HEK293T (cell line): ENCODE measurements around the gene IL1B.

ENCODE experiments used
- CTCF ChIA-PET: fragments of 350-600 bp; formaldehyde crosslinking; extraction: SDS; loops from one replicate; lab custom pipeline; 2021; ENCODE audit warnings: antibody characterized with exemption, inconsistent platforms; lab: Yijun Ruan, JAX
- POLR2A ChIA-PET: fragments of 350-600 bp; formaldehyde crosslinking; extraction: SDS; loops from one replicate; lab custom pipeline; 2020; ENCODE audit warnings: antibody characterized with exemption, inconsistent platforms; lab: Yijun Ruan, JAX
- DNase-seq: peaks from one replicate; pipeline ENCODE4 v3.0.0; 2012; ENCODE audit warnings: mixed read lengths; ENCODE audit errors: extremely low spot score
- ARNT ChIP-seq: fragments of 450-650 bp; IDR thresholded peaks from 2 replicates; pipeline ENCODE4 v1.6.1; 2017; ENCODE audit warnings: mild to moderate bottlenecking
- BHLHE40 ChIP-seq: fragments of 450-650 bp; IDR thresholded peaks from 2 replicates; pipeline ENCODE4 v1.6.1; 2016; ENCODE audit warnings: mild to moderate bottlenecking, moderate library complexity, borderline replicate concordance
- CTBP1 ChIP-seq: fragments of 450-650 bp; IDR thresholded peaks from 2 replicates; pipeline ENCODE4 v1.6.1; 2016; ENCODE audit warnings: borderline replicate concordance
- ELF4 ChIP-seq: fragments of 450-650 bp; IDR thresholded peaks from 2 replicates; pipeline ENCODE4 v1.6.1; 2017; ENCODE audit warnings: antibody characterized with exemption
- FOXA1 ChIP-seq: fragments of 450-650 bp; IDR thresholded peaks from 2 replicates; pipeline ENCODE4 v1.6.1; 2016; ENCODE audit warnings: mild to moderate bottlenecking
- FOXK2 ChIP-seq: fragments of 450-650 bp; IDR thresholded peaks from 2 replicates; pipeline ENCODE4 v1.6.1; 2016; ENCODE audit warnings: mild to moderate bottlenecking
- FOXM1 ChIP-seq: fragments of 450-650 bp; IDR thresholded peaks from 2 replicates; pipeline ENCODE4 v1.6.1; 2017; ENCODE audit warnings: mild to moderate bottlenecking, borderline replicate concordance
- HDGF ChIP-seq: fragments of 450-650 bp; IDR thresholded peaks from 2 replicates; pipeline ENCODE4 v1.6.1; 2017; ENCODE audit warnings: antibody characterized with exemption, borderline replicate concordance
- L3MBTL2 ChIP-seq: fragments of 450-650 bp; conservative IDR thresholded peaks from 2 replicates; pipeline ENCODE4 v1.6.1; 2016; ENCODE audit warnings: mild to moderate bottlenecking
- LEF1 ChIP-seq: fragments of 450-650 bp; IDR thresholded peaks from 2 replicates; pipeline ENCODE4 v1.6.1; 2017; ENCODE audit warnings: mild to moderate bottlenecking, borderline replicate concordance
- NFRKB ChIP-seq: fragments of 450-650 bp; IDR thresholded peaks from 2 replicates; pipeline ENCODE4 v1.6.1; 2016; ENCODE audit warnings: mild to moderate bottlenecking, moderate library complexity
- PKNOX1 ChIP-seq: fragments of 450-650 bp; IDR thresholded peaks from 2 replicates; pipeline ENCODE4 v1.6.1; 2016
- SP1 ChIP-seq: fragments of 450-650 bp; IDR thresholded peaks from 2 replicates; pipeline ENCODE4 v1.6.1; 2017
- SUZ12 ChIP-seq: fragments of 450-650 bp; IDR thresholded peaks from 2 replicates; pipeline ENCODE4 v1.6.1; 2016; ENCODE audit warnings: mild to moderate bottlenecking
- TARDBP ChIP-seq: fragments of 450-650 bp; IDR thresholded peaks from 2 replicates; pipeline ENCODE4 v1.6.1; 2016
- ZNF384 ChIP-seq: fragments of 450-650 bp; IDR thresholded peaks from 2 replicates; pipeline ENCODE4 v1.6.1; 2016

Gene IL1B

GRCh38 chr2:112831946-112832840 is 4.4 kb downstream of the IL1B start:
- TF ChIP-seq CTBP1, result no peak
- no peak for TF ChIP-seq TARDBP
- TF ChIP-seq BHLHE40, result no peak
- TF ChIP-seq ZNF384, result no peak
- TF ChIP-seq L3MBTL2, result no peak
- no peak for TF ChIP-seq NFRKB
- TF ChIP-seq LEF1, result no peak
- TF ChIP-seq FOXK2, result no peak
- TF ChIP-seq SP1, result no peak
- TF ChIP-seq HDGF, result no peak
- no peak for TF ChIP-seq ELF4
- no peak for TF ChIP-seq FOXA1
- TF ChIP-seq FOXM1, result no peak
- TF ChIP-seq ARNT, result no peak
- no peak for TF ChIP-seq SUZ12
- TF ChIP-seq PKNOX1, result no peak
- CTCF ChIA-PET, result interaction anchor here (0.6 kb wide), 1 partner anchor 876 kb away, joined by 5 read pairs; no protein-coding TSS in a partner anchor
- POLR2A ChIA-PET, result no interaction called here
- DNase-seq, result no peak

GRCh38 chr2:112831513-112831845 is 5.1 kb downstream of the IL1B start:
- TF ChIP-seq LEF1 (no peak), FOXK2 (no peak), BHLHE40 (no peak), NFRKB (no peak), ARNT (no peak), HDGF (no peak), TARDBP (no peak), SUZ12 (no peak), CTBP1 (no peak)
- CTCF ChIA-PET, result no interaction called here
- POLR2A ChIA-PET, result no interaction called here
- DNase-seq, result no peak

GRCh38 chr2:112830682-112831512 is 5.7 kb downstream of the IL1B start:
- ChIA-PET POLR2A (no interaction called here), CTCF (no interaction called here)
- DNase-seq, result no peak
- no peak for TF ChIP-seq BHLHE40
- TF ChIP-seq HDGF, result no peak
- TF ChIP-seq TARDBP, result no peak
- no peak for TF ChIP-seq L3MBTL2
- TF ChIP-seq CTBP1, result no peak
- no peak for TF ChIP-seq SP1
- no peak for TF ChIP-seq FOXM1

DNA sequence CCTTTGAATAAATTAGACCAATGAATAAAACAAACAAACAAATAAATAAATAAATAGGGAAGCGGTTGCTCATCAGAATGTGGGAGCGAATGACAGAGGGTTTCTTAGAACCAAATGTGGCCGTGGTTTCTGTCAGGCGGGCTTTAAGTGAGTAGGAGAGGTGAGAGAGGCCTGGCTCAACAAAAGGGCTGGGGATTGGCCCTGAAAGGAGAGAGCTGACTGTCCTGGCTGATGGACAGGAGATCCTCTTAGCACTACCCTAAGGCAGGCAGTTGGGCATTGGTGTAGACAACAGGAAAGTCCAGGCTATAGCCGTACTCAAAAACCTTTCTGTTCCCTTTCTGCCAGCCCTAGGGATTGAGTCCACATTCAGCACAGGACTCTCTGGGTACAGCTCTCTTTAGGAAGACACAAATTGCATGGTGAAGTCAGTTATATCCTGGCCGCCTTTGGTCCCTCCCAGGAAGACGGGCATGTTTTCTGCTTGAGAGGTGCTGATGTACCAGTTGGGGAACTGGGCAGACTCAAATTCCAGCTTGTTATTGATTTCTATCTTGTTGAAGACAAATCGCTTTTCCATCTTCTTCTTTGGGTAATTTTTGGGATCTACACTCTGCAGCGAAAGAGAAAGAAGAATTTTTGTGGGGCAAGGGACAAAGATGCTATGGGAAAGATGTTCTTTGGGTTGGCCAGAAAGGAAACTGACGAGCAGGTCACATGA is 6.5 kb downstream of the IL1B start:
- DNase-seq, result no peak
- TF ChIP-seq FOXA1, result no peak
- no peak for TF ChIP-seq PKNOX1
- TF ChIP-seq TARDBP, result no peak
- no peak for TF ChIP-seq BHLHE40
- no peak for TF ChIP-seq CTBP1
- no peak for TF ChIP-seq FOXM1
- no peak for TF ChIP-seq ELF4
- TF ChIP-seq ZNF384, result no peak
- TF ChIP-seq LEF1, result no peak
- TF ChIP-seq HDGF, result no peak
- no peak for TF ChIP-seq NFRKB
- no peak for TF ChIP-seq ARNT
- TF ChIP-seq FOXK2, result no peak
- no peak for TF ChIP-seq SUZ12
- no peak for TF ChIP-seq SP1
- no peak for TF ChIP-seq L3MBTL2
- POLR2A ChIA-PET, result no interaction called here
- CTCF ChIA-PET, result no interaction called here

GRCh38 chr2:112829101-112829960 is 7.2 kb downstream of the IL1B start:
- CTCF ChIA-PET, result no interaction called here
- no peak for DNase-seq
- POLR2A ChIA-PET, result no interaction called here
- no peak for TF ChIP-seq SP1
- TF ChIP-seq PKNOX1, result no peak
- TF ChIP-seq BHLHE40, result no peak
- no peak for TF ChIP-seq SUZ12
- no peak for TF ChIP-seq ZNF384
- TF ChIP-seq L3MBTL2, result no peak
- no peak for TF ChIP-seq NFRKB
- TF ChIP-seq CTBP1, result no peak
- TF ChIP-seq FOXM1, result no peak
- no peak for TF ChIP-seq LEF1
- TF ChIP-seq ARNT, result no peak
